ENCODE data around the gene UBA3. TPM values are rescaled to one million over a fixed set of nuclear protein-coding genes. Genes with fewer than 3 reads are reported as not detected.

The UBA3 gene
- total RNA-seq, 1 experiment from 2014 or later, result 67.2 TPM

DNA sequence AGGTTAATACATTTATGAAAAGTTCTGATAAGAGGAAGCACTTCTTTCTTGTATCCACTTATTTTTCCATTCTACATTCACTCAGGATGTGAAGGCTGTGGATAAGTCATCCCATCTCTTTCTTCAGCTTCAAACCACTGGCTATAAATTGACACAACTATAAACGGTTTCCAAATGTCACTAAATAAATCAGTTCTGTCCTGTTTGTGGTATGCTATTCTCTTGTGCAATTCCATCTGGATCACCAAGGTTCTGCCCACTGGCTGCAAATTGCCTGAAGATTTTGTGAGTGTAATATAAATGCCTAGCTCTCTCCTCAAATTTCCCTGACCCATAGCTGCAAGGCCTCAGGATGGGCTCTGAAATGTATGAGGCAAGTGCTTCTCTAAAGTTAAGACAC lies 49.4 kb upstream of the UBA3 start:
- Mint-ChIP-seq H3K27me3 (ENCODE audit: low read depth) (peaks cover 4% of the 10 kb centered on the region; the same call in 1 of the 2 replicates), H3K4me3 (no peak overlapping the region), H3K4me1 (peaks cover 0 to 3% of the 10 kb centered on the region in 2 experiments; a peak in 1 of 4 replicates), H3K9me3 (no peaks in the 10 kb centered on the region), H3K36me3 (ENCODE audit: insufficient read depth in 1 of 3, low read depth in 3 of 3) (no peaks in the 10 kb centered on the region), H3K27ac (no peak overlapping the region)
- DNase-seq, result no peak
- Histone ChIP-seq H4K20me1 (ENCODE audit: control insufficient read depth, insufficient read depth, insufficient read length) (no peaks in the 10 kb centered on the region), H3K79me1 (ENCODE audit: insufficient read depth, low read depth, low read length, poor library complexity, severe bottlenecking) (no peaks in the 10 kb centered on the region), H2BK15ac (ENCODE audit: low read depth, low read length) (no peak overlapping the region), H3K9ac (ENCODE audit: extremely low read depth, insufficient read length, low read length) (no peak overlapping the region), H3K9me3 (ENCODE audit: control insufficient read depth, low read depth, low read length) (no peaks in the 10 kb centered on the region), H2AFZ (ENCODE audit: low read length) (no peak overlapping the region), H2BK12ac (ENCODE audit: insufficient read length, low read depth, low read length) (no peak overlapping the region), H2BK20ac (ENCODE audit: low read depth, low read length, poor library complexity, severe bottlenecking) (no peak overlapping the region), H4K5ac (ENCODE audit: insufficient read length, low read depth, low read length) (no peak overlapping the region), H3K4me1 (ENCODE audit: insufficient read depth, low read length) (no peaks in the 10 kb centered on the region; the same call in 1 of the 2 replicates), H3K4ac (ENCODE audit: low read depth, low read length) (no peak overlapping the region), H2BK5ac (ENCODE audit: insufficient read length, low read length) (no peak overlapping the region), H3T11ph (ENCODE audit: low read length) (no peak overlapping the region), H3K79me2 (ENCODE audit: insufficient read depth, low read length) (no peaks in the 10 kb centered on the region), H3K4me2 (ENCODE audit: insufficient read depth, insufficient read length, low read length) (no peak overlapping the region), H2AK5ac (ENCODE audit: insufficient read length, low read length) (no peak overlapping the region), H4K8ac (replicated peaks; ENCODE audit: insufficient read length, low read depth, low read length) (no peak overlapping the region), H3K23me2 (ENCODE audit: insufficient read length, low read depth, low read length, poor library complexity, severe bottlenecking) (no peaks in the 10 kb centered on the region), H3K56ac (ENCODE audit: insufficient read length, low read depth, low read length) (no peak overlapping the region), H2BK120ac (ENCODE audit: low read depth, low read length, poor library complexity, severe bottlenecking) (no peak overlapping the region), H3K14ac (ENCODE audit: insufficient read depth, low read length) (no peak overlapping the region), H4K91ac (ENCODE audit: insufficient read length, low read depth, low read length) (no peak overlapping the region), H3K23ac (ENCODE audit: insufficient read length, low read depth, low read length) (no peak overlapping the region), H3K18ac (ENCODE audit: insufficient read length, low read depth, low read length) (no peak overlapping the region), H3K27ac (ENCODE audit: insufficient read length, low read depth, low read length) (no peak overlapping the region), H3K27me3 (ENCODE audit: insufficient read depth, low read length) (no peaks in the 10 kb centered on the region)
- WGBS (ENCODE audit: extremely low coverage, insufficient read length, low lambda C conversion rate), result no CpG with 5 or more reads among the region's 1 CpG
- TF ChIP-seq, protein P1, sequence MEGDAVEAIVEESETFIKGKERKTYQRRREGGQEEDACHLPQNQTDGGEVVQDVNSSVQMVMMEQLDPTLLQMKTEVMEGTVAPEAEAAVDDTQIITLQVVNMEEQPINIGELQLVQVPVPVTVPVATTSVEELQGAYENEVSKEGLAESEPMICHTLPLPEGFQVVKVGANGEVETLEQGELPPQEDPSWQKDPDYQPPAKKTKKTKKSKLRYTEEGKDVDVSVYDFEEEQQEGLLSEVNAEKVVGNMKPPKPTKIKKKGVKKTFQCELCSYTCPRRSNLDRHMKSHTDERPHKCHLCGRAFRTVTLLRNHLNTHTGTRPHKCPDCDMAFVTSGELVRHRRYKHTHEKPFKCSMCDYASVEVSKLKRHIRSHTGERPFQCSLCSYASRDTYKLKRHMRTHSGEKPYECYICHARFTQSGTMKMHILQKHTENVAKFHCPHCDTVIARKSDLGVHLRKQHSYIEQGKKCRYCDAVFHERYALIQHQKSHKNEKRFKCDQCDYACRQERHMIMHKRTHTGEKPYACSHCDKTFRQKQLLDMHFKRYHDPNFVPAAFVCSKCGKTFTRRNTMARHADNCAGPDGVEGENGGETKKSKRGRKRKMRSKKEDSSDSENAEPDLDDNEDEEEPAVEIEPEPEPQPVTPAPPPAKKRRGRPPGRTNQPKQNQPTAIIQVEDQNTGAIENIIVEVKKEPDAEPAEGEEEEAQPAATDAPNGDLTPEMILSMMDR (conservative IDR thresholded peaks at IDR 0.05), result no peak
